Upper lobe of left lung (tissue), 4 donors: ENCODE data around the gene ENTR1.

ENCODE experiments used
- CTCF ChIP-seq, 6 experiments: fragments of 450-650 bp in 4 of 6; fragments of 200-600 bp in 2 of 6; sonication (generic) in 2 of 6; IDR thresholded peaks; one replicate each; pipeline ENCODE4 v1.5.1; 2016 to 2019; ENCODE audit warnings: antibody characterized with exemption in 6 of 6
- EP300 ChIP-seq, 4 donors: sonication (generic); formaldehyde crosslinking; IDR thresholded peaks; one replicate each; pipeline ENCODE4 v1.5.1; 2017; ENCODE audit warnings: antibody characterized with exemption in 4 of 4, control low read depth in 2 of 4
- POLR2A ChIP-seq, 4 donors: fragments of 450-650 bp; IDR thresholded peaks; one replicate each; pipeline ENCODE4 v1.5.1; 2016 to 2017; ENCODE audit warnings: antibody characterized with exemption in 4 of 4, mild to moderate bottlenecking in 2 of 4
- POLR2AphosphoS5 ChIP-seq, 2 donors: sonication (generic); formaldehyde crosslinking; IDR thresholded peaks; one replicate each; pipeline ENCODE4 v1.5.1; 2017; ENCODE audit warnings: antibody characterized with exemption in 2 of 2

- no peak for TF ChIP-seq CTCF (IDR thresholded peaks at IDR 0.05)
- TF ChIP-seq POLR2AphosphoS5 (IDR thresholded peaks at IDR 0.05), result no peak
- TF ChIP-seq EP300 (IDR thresholded peaks at IDR 0.05), result no peak
- no peak for TF ChIP-seq POLR2A (IDR thresholded peaks at IDR 0.05)
Measured at GRCh38 chr9:136429683-136430491, 19.5 kb upstream of the ENTR1 start.
